GM21423 (cell line): ENCODE data around the gene ZNF594.
"Not testable (repeated sequence)": the region's sequence is repeated elsewhere in the genome, so short reads cannot be mapped to it uniquely, and the experiment has no call there.

Experiments used
- ATAC-seq: cut with Tn5 transposase; IDR thresholded peaks from one replicate; pipeline ENCODE4 v1.9.1; 2021; ENCODE audit warnings: mild to moderate bottlenecking, moderate library complexity; ENCODE audit not compliant: unreplicated experiment

ZNF594 gene

DNA sequence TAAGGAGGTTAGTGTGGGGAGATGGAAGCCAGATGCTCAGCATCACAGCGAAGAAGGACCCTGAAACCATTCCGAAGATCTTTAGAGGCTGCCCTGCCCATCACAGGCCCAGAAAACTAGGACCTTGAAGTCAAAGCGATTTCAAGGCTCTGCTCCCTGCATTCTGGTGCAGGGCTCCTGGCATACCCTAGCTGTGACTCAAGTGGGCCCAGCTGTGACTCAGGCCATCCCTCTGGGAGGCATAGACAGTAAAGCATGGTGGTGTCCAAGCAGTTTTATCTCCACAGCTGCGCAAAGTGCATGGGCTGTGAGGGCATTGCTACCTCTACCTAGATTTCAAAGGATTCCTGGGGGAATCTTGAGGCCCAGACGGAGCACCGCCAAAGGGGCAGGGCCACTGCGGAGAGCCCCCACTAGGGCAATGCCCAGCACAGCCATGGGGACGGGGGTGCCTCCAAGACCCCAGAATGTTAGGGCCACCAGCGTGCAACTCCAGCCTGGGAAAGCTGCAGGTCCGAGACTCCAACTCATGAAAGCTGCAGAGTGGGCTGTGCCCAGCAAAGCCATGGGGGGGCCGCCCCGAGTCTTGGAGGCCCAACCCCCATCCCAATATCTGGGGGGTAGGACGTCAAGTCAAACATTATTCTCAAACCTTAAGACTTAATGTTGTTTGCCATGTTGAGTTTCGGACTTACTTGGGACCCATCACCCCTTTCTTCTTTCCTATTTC is 11.7 kb upstream of the ZNF594 start:
- no peak for ATAC-seq

GRCh38 chr17:5201011-5201410 is 9.3 kb upstream of the ZNF594 start:
- ATAC-seq: no peak

DNA sequence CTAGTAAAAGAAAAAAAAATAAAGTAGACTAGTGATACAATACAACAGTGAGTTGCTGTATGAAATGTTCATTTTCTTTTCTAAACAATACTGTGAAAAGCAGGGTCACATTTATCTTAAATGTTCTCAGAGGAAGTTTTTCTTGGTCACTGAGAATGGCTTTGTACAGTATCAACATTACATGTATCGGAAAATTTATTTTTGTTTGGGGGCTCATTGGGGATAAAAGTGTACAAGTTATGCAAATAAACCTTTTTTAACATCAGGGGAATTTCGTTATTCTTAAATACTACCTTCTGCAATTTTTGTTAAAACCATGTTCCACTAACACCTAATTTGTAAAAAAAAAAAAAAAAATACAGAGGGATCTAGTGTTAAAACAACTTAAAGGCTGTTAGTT is 8.7 kb upstream of the ZNF594 start:
- ATAC-seq: no peak

DNA sequence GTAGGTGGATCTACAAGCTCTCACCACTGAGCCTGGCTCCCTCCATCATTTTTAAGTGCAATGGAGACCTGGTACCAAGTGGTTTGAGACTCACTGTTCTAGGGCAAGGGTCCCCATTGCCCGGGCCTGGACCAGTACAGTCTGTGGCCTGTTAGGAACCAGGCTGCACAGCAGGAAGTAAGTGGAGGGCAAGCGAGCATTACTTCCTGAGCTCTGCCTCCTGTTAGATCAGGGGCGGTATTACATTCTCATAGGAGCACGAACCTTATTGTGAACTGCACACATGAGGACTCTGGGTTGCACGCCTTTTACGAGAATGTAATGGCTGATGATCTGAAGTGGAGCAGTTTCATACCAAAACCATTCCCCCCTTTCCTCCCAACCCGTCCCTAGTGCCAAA is 6.8 kb upstream of the ZNF594 start:
- no peak for ATAC-seq

GRCh38 chr17:5194346-5194745 is 2.7 kb upstream of the ZNF594 start:
- no peak for ATAC-seq

- ATAC-seq: no peak
Measured at GRCh38 chr17:5184288-5184687, 7.4 kb downstream of the ZNF594 start.

DNA sequence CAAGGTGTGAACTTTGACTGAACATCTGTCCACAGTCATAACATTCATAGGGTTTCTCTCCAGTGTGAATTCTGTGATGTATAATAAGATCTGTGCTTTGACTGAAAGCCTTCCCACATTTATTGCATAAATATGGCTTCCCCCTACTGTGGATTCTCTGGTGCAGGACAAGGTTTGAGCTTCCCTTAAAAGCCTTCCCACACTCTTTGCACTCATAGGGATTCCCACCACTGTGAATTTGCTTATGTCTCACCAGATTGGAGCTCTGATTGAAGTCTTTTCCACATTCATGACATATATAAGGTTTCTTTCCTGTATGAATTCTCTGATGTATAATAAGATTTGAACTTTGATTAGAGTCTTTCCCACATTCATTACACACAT is 8.3 kb downstream of the ZNF594 start:
- no peak for ATAC-seq

GRCh38 chr17:5182597-5183409 is 8.9 kb downstream of the ZNF594 start:
- no peak for ATAC-seq

DNA sequence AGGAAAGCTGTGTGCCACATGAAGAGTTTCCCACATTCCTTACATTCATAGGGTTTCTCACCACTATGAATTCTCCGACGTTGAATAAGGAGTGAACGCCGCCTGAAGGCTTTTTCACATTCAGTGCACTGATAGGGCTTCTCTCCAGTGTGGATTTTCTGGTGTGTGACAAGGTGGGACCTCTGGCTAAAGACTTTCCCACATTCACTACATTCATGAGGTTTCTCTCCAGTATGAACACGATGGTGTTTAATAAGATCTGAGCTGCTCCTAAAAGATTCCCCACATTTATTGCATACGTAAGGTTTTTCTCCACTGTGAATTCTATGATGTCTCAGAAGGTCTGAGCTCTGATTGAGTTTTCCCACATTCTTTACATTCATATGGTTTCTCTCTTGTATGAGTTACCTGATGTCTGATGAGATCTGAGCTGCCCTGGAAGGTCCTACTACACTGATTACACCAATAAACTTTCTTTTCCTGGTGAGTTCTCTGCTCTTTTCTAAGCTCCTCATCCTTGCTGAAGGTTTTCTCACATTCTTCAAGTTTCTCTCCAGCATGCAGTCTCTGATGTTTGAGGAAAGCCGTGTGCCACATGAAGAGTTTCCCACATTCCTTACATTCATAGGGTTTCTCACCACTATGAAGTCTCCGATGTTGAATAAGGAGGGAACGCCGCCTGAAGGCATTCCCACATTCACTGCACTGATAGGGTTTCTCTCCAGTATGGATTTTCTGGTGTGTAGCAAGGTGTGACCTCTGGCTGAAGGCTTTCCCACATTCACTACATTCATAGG is 10.0 kb downstream of the ZNF594 start:
- no peak for ATAC-seq

DNA sequence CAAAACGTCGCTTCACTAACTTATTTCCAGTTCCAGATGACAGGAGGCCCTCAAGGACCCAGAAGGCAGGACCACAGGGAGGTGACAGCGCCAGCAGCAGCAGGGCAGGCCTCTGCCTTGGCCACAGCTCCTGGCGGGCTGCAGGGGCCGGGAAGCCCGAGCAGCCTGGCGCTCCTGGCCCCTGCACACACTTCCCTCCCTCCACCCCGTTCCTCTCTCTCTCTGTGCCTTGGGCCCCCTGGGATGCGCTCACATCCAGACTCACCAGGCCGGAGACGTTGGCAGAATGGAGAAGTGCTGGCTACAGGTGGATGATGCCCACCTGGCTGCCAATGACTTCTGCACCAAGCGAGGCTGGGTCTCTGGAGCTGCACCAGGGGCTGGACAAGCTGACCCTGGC is 12.7 kb downstream of the ZNF594 start:
- no peak for ATAC-seq

DNA sequence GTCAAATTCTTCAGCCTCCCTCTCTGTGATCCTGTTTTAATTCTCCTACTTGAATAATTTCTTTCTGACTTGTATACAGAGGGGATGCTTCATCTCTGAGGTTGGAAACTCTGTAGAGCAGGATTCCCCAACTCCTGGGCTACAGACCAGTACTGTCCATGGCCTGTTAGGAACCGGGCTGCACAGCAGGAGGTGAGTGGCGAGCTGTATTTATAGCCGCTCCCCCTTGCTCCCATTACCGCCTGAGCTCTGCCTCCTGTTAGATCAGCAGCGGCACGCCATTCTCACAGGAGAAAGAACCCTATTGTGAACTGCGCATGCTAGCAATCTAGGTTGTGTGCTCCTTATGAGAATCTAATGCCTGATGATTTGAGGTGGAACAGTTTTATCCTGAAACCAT is 16.6 kb downstream of the ZNF594 start:
- ATAC-seq: not testable (repeated sequence)

- not testable (repeated sequence) for ATAC-seq
Measured at GRCh38 chr17:5165791-5166564, 25.7 kb downstream of the ZNF594 start.

DNA sequence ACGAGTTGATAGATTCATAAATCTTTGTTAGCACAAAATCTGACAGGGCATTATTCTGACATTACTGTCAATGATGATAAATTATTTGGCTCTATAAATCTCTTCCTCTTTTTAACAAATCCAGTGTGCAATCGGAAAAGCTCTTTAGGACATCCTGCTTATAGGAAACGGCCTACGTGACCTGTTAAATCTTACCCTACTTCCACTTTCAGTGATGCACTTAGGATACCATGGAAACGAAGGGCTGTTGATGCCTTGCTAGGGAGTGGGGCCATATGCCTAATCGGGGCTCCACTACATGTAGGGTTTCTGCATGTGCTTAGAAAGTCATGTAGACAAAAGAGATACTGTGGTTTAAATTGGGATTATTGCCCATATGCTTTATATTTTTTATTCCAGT is 27.2 kb downstream of the ZNF594 start:
- ATAC-seq: no peak

DNA sequence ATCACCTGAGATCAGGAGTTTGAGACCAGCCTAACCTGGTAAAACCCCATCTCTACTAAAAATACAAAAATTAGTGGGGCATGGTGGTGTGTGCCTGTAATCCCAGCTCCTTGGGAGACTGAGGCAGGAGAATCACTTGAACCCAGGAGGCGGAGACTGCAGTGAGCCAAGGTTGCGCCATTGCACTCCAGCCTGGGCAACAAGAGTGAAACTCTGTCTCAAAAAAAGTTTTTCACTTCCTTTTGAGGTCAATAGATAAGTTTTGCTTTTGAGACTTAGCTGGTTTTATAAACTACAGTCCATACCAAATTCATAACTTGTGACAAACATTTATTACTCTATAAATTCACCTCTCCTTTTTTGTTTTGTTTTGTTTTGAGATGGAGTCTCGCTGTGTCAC is 29.9 kb downstream of the ZNF594 start:
- ATAC-seq: not testable (repeated sequence)

DNA sequence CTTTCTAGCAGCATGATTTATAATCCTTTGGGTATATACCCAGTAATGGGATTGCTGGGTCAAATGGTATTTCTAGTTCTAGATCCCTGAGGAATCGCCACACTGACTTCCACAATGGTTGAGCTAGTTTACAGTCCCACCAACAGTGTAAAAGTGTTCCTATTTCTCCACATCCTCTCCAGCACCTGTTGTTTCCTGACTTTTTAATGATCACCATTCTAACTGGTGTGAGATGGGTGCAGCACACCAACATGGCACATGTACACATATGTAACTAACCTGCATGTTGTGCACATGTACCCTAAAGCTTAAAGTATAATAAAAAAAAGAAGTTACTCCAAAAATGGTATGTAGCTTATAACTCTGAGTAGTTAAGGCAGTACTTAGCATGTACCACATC is 31.0 kb downstream of the ZNF594 start:
- ATAC-seq: not testable (repeated sequence)

DNA sequence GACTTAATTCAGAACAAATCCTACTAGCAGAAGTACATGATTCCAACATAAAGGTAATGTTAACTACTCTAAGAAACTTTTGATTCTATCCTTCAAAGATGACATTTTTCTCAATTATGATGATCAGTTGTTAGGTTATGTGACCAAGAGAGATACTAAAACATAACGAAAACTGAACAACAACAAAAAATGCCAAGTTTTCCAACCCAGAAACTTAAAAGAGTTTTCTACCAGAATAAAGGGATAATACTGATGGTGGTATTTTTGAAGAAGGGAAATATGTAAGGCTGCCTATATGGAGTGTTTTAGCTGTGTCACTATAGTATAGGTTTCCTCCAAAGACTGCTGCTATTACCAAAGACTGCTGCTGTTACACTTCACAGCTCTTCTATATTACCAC is 45.5 kb downstream of the ZNF594 start:
- not testable (repeated sequence) for ATAC-seq

DNA sequence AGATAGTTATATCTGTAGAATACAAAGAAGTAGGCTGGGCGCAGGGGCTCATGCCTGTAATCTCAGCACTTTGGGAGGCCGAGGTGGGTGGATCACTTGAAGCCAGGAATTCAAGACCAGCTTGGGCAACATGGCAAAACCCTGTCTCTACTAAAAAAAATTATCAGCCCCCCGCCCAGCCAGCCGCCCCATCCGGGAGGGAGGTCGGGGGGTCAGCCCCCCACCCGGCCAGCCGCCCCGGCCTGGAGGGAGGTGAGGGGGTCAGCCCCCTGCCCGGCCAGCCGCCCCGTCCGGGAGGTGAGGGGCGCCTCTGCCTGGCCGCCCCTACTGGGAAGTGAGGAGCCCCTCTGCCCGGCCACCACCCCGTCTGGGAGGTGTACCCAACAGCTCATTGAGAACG is 48.8 kb downstream of the ZNF594 start:
- ATAC-seq: not testable (repeated sequence)

DNA sequence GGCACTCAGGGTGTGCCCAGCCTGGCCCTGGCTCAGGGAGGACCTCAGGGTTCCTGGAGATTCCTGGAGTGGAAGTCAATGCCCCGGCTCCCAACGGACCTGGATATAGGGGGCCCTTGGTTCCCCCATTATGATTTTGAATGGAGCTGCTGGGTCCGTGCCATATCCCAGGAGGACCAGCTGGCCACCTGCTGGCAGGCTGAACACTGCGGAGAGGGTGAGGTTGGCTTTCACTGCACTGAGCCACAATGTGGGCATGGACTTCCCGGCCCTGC is 52.3 kb downstream of the ZNF594 start:
- no peak for ATAC-seq

DNA sequence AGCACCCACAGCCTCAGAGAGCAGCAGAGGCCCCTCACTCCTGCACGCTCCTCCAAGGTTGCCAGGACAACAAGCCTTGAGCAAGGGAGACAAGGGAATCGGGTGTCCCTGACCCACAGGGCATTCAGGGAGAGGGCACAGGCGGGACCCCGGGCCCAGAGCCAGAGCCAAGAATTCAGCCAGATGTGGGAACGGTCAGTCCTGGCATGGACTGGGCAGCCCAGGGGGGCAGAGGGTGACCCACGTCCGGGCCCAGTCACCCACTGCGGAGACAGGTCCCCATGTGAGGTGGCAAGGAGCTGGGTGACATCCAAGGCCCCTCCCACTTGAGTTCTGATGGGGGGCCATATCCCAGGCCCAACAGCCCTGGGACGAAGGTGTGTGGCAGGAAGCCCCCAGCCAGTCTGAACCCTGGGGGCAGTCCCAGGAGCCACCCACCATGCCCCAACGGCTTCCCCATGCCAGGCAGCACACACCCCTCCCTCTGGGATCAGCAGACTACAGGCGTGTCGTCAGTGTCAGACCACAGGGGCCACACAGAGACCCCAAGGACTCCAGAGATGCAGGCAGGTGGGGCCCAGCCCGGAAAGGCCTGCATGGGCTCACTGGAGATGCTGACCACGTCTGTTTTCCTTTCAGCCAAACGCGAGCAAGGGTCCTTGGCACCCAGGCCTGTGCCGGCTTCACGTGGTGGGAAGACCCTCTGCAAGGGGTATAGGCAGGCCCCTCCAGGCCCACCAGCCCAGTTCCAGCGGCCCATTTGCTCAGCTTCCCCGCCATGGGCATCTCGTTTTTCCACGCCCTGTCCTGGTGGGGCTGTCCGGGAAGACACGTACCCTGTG is 52.8 kb downstream of the ZNF594 start:
- no peak for ATAC-seq

DNA sequence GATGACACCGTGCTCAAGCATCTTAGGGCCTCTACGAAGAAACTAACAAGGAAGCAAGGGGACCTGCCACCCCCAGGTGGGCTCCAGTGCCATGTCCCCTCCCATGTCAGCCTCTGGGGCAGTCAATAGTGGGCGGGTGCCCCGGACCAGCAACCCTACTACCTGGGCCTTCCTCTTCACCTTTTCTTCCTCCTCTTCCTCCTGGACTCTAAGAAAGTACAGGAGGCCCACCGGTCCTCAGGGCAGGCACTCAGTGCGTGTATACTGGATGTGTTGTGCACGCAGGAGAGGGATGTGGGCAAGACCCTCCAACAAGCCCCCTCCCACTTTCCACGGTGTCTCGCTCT is 53.5 kb downstream of the ZNF594 start:
- not testable (repeated sequence) for ATAC-seq
